ENCODE measurements around the gene OR4E1.

Gene OR4E1

DNA sequence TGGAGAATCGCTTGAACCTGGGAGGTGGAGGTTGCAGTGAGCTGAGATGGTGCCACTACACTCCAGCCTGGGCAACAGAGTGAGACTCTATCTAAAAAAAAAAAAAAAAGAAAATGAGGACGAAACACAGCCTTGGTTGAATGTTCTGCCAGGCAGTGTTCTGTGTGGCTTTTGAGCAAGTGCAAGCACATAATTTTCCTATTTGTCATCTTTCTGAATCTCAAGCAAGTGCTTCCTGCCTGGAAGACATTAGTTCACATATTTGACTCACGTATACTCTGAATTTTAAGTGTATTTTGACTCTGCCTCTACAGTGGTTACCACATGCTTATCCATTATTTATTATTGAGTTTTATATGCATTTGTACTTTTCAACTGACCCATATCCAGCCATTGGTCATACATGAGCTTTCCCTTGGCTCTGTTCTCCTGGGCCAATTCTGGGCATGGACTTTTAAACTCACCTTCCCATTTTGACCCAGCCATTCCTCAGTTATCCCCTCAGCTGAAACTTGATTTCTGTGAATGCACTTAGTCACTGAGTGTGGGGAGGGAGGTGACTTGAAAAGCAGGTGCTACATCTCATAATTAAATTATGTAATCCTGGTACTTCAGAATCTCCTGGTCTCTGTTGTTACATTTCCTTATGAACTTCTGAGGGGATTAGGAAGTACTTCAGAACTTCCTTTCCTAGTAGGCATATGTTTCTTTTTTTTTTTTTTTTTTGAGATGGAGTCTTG is 47.0 kb downstream of the OR4E1 start:
- TF ChIP-seq, protein P1, sequence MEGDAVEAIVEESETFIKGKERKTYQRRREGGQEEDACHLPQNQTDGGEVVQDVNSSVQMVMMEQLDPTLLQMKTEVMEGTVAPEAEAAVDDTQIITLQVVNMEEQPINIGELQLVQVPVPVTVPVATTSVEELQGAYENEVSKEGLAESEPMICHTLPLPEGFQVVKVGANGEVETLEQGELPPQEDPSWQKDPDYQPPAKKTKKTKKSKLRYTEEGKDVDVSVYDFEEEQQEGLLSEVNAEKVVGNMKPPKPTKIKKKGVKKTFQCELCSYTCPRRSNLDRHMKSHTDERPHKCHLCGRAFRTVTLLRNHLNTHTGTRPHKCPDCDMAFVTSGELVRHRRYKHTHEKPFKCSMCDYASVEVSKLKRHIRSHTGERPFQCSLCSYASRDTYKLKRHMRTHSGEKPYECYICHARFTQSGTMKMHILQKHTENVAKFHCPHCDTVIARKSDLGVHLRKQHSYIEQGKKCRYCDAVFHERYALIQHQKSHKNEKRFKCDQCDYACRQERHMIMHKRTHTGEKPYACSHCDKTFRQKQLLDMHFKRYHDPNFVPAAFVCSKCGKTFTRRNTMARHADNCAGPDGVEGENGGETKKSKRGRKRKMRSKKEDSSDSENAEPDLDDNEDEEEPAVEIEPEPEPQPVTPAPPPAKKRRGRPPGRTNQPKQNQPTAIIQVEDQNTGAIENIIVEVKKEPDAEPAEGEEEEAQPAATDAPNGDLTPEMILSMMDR (conservative IDR thresholded peaks at IDR 0.05) = no peak
- no peak overlapping the region for H3K27ac ChIP-seq

Data from VCaP (cell line).